Uterus (tissue), 4 donors: ENCODE results near the gene RBFOX1. TPM values are rescaled to one million over a fixed set of nuclear protein-coding genes. Genes with fewer than 3 reads are reported as not detected.

Experiments used
- DNase-seq, 2 donors: peaks; one replicate each; pipeline ENCODE4 v3.0.0-alpha.2; 2019 to 2020
- H3K27ac ChIP-seq, 2 donors: fragments of 200-600 bp; sonication (generic); 1 replicate in 1 of 2; 2 replicates in 1 of 2; pipeline ENCODE4 v1.5.1; 2016 to 2018
- H3K27me3 ChIP-seq, 2 donors: fragments of 200-600 bp; sonication (generic); one replicate each; pipeline ENCODE4 v1.5.1; 2018 to 2019; ENCODE audit warnings: control low read depth in 1 of 2
- H3K36me3 ChIP-seq, 2 donors: fragments of 200-600 bp; sonication (generic); one replicate each; pipeline ENCODE4 v1.5.1; 2019; ENCODE audit warnings: control low read depth in 1 of 2
- H3K4me1 ChIP-seq, 2 donors: fragments of 200-600 bp; sonication (generic); one replicate each; pipeline ENCODE4 v1.5.1; 2018 to 2019; ENCODE audit warnings: control low read depth in 1 of 2
- H3K4me3 ChIP-seq, 2 donors: fragments of 200-600 bp; sonication (generic); 1 replicate in 1 of 2; 2 replicates in 1 of 2; pipeline ENCODE4 v1.5.1; 2018 to 2019; ENCODE audit warnings: mild to moderate bottlenecking in 1 of 2
- H3K9me3 ChIP-seq, 2 donors: fragments of 200-600 bp; sonication (generic); one replicate each; pipeline ENCODE4 v1.5.1; 2019; ENCODE audit warnings: control low read depth in 1 of 2
- POLR2A ChIP-seq, 2 donors: fragments of 450-650 bp; IDR thresholded peaks; one replicate each; pipeline ENCODE4 v1.6.1; 2016; ENCODE audit warnings: antibody characterized with exemption in 2 of 2, mild to moderate bottlenecking in 1 of 2, moderate library complexity in 1 of 2
- intact Hi-C: fragments of 100-400 bp; cut with DNase I; formaldehyde crosslinking; loops from one replicate; pipeline ENCODE4 v1.15.1; 2023; ENCODE audit warnings: low total_unique reads
- total RNA-seq, 4 donors: library from RNA; depleted of rRNA in 3 of 4; stranded (reverse); fragments of >200 nt in 3 of 4; gene quantifications; one replicate each; pipeline versions ENCODE4 v1.1.0 to v1.2.4, GENCODE V29; 2014 to 2023
- TF ChIP-seq, protein P1 (sequence below), 4 experiments: fragments of 200-600 bp in 2 of 4; fragments of 450-650 bp in 2 of 4; sonication (generic) in 2 of 4; IDR thresholded peaks; one replicate each; pipeline ENCODE4 v1.5.1; 2016 to 2019; ENCODE audit warnings: antibody characterized with exemption in 4 of 4, mild to moderate bottlenecking in 2 of 4, moderate library complexity in 1 of 4
- donor health status: DM: yes; HTN: yes; CAD: no.

The RBFOX1 gene
- total RNA-seq, 4 donors from 2014 or later: 0.55 TPM; not detected in 3

DNA sequence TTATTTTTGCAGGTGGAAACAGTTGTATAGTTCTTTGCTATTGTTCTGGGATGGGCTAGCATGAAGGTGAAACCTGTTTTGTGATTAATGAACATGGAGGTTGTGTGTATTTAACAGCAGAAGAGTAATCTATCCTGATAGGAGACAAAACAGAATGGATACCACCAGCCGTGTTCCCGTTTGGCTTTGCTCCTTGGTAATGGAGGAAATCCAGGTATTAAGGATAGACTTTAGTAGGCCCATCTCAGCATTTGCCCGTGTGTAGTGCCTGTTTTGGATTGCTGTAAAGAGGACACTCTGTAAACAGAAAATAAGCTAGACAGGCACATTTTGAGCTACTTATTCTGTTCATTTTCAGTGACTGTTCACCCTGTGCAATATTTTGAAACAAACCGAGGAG, 215.1 kb downstream of the RBFOX1 start:
- Histone ChIP-seq H3K4me1 (no peaks in the 10 kb centered on the region), H3K9me3 (no peaks in the 10 kb centered on the region), H3K4me3 (no peak overlapping the region), H3K27ac (no peak overlapping the region), H3K36me3 (no peaks in the 10 kb centered on the region), H3K27me3 (no peaks in the 10 kb centered on the region)
- intact Hi-C loops: no loop called here
- DNase-seq: no peak
- TF ChIP-seq POLR2A (IDR thresholded peaks at IDR 0.05): no peak
- TF ChIP-seq, protein P1, sequence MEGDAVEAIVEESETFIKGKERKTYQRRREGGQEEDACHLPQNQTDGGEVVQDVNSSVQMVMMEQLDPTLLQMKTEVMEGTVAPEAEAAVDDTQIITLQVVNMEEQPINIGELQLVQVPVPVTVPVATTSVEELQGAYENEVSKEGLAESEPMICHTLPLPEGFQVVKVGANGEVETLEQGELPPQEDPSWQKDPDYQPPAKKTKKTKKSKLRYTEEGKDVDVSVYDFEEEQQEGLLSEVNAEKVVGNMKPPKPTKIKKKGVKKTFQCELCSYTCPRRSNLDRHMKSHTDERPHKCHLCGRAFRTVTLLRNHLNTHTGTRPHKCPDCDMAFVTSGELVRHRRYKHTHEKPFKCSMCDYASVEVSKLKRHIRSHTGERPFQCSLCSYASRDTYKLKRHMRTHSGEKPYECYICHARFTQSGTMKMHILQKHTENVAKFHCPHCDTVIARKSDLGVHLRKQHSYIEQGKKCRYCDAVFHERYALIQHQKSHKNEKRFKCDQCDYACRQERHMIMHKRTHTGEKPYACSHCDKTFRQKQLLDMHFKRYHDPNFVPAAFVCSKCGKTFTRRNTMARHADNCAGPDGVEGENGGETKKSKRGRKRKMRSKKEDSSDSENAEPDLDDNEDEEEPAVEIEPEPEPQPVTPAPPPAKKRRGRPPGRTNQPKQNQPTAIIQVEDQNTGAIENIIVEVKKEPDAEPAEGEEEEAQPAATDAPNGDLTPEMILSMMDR (IDR thresholded peaks at IDR 0.05): no peak

DNA sequence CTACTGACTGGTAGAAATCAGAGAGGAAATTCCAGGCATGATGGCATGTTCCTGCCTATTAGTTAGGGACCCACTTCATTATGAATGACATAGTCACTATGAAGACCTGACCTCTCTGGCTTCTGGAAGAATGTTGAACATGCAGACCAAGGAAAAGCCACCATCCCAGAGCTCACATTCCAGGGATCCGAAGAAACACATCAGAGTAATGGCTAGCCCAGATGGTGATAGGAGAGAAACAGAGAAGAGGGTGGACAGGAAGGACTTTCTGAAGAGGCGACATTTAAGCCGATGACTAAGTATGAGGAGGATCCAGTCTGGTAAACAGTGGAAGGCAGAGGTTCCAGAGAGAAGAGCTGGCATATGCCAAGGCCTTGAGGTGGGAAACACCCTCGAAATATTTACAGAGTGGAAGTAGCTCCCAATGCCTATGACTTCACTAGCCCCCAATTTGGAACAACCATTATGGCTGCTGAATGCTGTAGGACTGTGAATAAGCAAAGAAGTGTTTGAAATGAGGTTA, 216.2 kb downstream of the RBFOX1 start:
- no peak for TF ChIP-seq POLR2A (IDR thresholded peaks at IDR 0.05)
- TF ChIP-seq, protein P1 (IDR thresholded peaks at IDR 0.05): no peak
- Histone ChIP-seq H3K27me3 (no peaks in the 10 kb centered on the region), H3K36me3 (no peaks in the 10 kb centered on the region), H3K9me3 (no peaks in the 10 kb centered on the region), H3K4me3 (no peak overlapping the region), H3K4me1 (no peaks in the 10 kb centered on the region), H3K27ac (no peak overlapping the region)
- no peak for DNase-seq
- intact Hi-C loops: no loop called here

DNA sequence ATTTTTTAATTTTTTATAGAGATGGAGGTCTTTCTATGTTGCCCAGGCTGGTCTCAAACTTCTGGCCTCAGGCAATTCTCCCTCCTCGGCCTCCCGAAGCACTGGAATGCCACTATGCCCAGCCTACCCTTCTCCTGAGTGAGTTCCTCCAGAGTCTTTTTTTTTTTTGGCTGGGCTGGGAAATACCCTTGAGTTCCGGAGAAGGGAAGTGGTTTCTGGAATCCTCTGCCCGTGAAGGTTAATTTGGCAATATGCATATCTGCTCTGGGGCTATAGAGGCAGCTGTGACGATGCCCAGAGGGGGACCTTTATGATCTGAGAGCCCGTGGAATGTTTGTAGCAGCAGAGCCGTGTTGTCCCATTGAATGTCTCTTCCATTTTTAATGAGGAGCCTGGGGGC, 217.5 kb downstream of the RBFOX1 start:
- Histone ChIP-seq H3K4me1 (no peaks in the 10 kb centered on the region), H3K9me3 (no peaks in the 10 kb centered on the region), H3K36me3 (no peaks in the 10 kb centered on the region), H3K4me3 (no peak overlapping the region), H3K27me3 (no peaks in the 10 kb centered on the region), H3K27ac (no peak overlapping the region)
- intact Hi-C loops: no loop called here
- TF ChIP-seq, protein P1 (IDR thresholded peaks at IDR 0.05): no peak
- no peak for TF ChIP-seq POLR2A (IDR thresholded peaks at IDR 0.05)
- no peak for DNase-seq

DNA sequence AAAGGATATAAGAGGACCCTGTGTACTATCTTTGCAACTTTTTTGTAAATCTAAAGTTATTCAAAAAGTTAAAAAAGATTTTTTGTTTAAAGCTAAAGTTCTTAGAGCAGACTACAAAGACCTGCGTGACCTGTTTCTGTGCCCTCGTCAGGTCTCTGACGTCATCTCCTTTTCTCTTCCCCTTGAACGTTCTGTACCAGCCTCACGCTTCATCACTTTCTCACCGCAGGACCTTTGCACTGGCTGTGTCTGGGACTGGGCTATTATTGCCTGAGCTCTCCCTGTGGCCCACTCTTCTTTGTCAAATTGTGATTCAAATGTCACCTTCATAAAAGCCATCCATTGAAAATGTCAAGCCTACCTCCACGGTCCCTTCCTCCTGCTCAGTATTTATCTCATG, 222.8 kb downstream of the RBFOX1 start:
- Histone ChIP-seq H3K27ac (no peak overlapping the region), H3K4me3 (no peak overlapping the region), H3K27me3 (no peaks in the 10 kb centered on the region), H3K4me1 (no peaks in the 10 kb centered on the region), H3K36me3 (no peaks in the 10 kb centered on the region), H3K9me3 (no peaks in the 10 kb centered on the region)
- intact Hi-C loops: no loop called here
- DNase-seq: no peak
- TF ChIP-seq POLR2A (IDR thresholded peaks at IDR 0.05): no peak
- TF ChIP-seq, protein P1 (IDR thresholded peaks at IDR 0.05): no peak

DNA sequence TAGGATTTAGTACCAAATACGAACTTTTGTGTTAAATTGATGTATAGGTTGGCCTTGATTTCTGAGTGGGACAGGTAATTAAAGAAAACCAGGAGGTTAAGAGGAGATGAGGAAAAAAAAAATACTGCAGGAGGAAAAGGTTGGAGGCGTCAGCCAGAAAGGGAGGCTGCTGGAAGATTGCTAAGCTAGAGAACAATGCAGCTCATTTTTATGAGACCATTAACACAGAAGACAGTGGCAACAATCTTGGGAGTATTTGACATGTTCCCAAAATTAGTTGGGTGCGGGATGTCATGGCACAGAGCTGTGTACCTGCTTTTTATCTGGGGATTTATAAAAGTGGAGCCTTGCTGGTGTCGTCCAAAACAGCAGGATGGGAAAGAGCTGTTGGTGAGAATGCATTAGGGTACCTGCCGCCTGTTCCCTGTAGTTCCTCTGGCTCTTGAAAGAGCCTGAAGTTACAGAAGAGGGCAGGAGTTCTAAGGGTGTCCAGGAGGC, 229.3 kb downstream of the RBFOX1 start:
- no peaks in the 10 kb centered on the region for H3K36me3 ChIP-seq
- H3K27ac ChIP-seq: no peak overlapping the region
- intact Hi-C loops: no loop called here
- no peaks in the 10 kb centered on the region for H3K27me3 ChIP-seq
- no peaks in the 10 kb centered on the region for H3K4me1 ChIP-seq
- no peak for TF ChIP-seq POLR2A (IDR thresholded peaks at IDR 0.05)
- no peak for DNase-seq
- no peaks in the 10 kb centered on the region for H3K9me3 ChIP-seq
- no peak overlapping the region for H3K4me3 ChIP-seq

DNA sequence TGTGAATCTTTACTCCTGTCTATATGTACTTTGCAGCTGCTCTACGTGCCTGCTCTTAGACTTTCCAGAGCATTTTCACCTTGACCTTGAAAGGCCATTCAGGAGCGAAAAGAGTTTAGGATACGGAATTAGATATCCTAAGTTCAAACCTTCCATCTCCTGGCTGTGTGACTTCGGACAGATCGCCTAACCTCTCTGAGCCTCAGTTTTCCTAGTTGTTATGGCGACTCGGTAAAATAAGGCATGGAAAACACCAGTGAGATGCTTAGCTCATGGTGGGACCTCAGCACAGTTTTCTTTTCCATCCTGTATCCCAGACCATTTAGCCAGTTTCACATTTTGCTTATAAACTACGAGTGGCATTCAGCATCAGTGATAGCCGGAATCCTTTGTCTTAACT, 233.7 kb downstream of the RBFOX1 start:
- intact Hi-C loops: no loop called here
- TF ChIP-seq, protein P1 (IDR thresholded peaks at IDR 0.05): no peak
- TF ChIP-seq POLR2A (IDR thresholded peaks at IDR 0.05): no peak
- H3K4me1 ChIP-seq: no peaks in the 10 kb centered on the region
- no peak overlapping the region for H3K27ac ChIP-seq
- no peaks in the 10 kb centered on the region for H3K9me3 ChIP-seq
- DNase-seq: no peak
- no peaks in the 10 kb centered on the region for H3K27me3 ChIP-seq
- H3K36me3 ChIP-seq: no peaks in the 10 kb centered on the region
- no peak overlapping the region for H3K4me3 ChIP-seq
